HepG2 (cell line): ENCODE results near the gene RBBP5. TPM values are rescaled to one million over a fixed set of nuclear protein-coding genes. Genes with fewer than 3 reads are reported as not detected.

Experiments used
- ATAC-seq: fragments of 200-7000 bp; cut with Tn5 transposase; 3 replicates; pipeline ENCODE4 v1.9.1; 2020; ENCODE audit warnings: mild to moderate bottlenecking, moderate library complexity
- BruUV-seq: library from RNA; stranded (reverse); fragments of 400-500 nt; replicated peaks from 2 replicates; lab custom pipeline; 2021; lab: Mats Ljungman, UMichigan
- CTCF ChIA-PET: fragments of 300-600 bp; formaldehyde crosslinking; extraction: SDS; loops from one replicate; lab custom pipeline; 2021; ENCODE audit warnings: low total read pairs, inconsistent platforms, low intra/inter-chr PET ratio; lab: Yijun Ruan, JAX
- POLR2A ChIA-PET: fragments of 350-600 bp; sonication (Branson Sonifier 250); formaldehyde crosslinking; loops from one replicate; lab custom pipeline; 2020; ENCODE audit warnings: antibody characterized with exemption, inconsistent platforms; lab: Yijun Ruan, JAX
- DNase-seq: peaks from one replicate; pipeline ENCODE4 v3.0.0-alpha.2; 2015; ENCODE audit warnings: low spot score
- FAIRE-seq: peaks from 3 replicates; lab custom pipeline; 2011; peaks lifted over from hg19 to GRCh38; lab: Jason Lieb, UNC
- H2AFZ ChIP-seq: one replicate; pipeline ENCODE4 v1.6.1; 2011; ENCODE audit warnings: low read length, inconsistent platforms
- H3K27ac ChIP-seq: fragments of 300-600 bp; 3 replicates; pipeline ENCODE4 v1.8.0; 2011; ENCODE audit warnings: mixed run types, mild to moderate bottlenecking, mixed read lengths, low read length, inconsistent platforms; ENCODE audit not compliant: insufficient read depth; ENCODE audit errors: extremely low read length
- H3K27me3 ChIP-seq, 2 experiments: fragments of 200-600 bp in 1 of 2; 2 replicates in 1 of 2; 3 replicates in 1 of 2; pipeline versions ENCODE4 v1.6.0 to v1.8.0; 2011; ENCODE audit warnings: low read length in 2 of 2, mild to moderate bottlenecking in 2 of 2, moderate library complexity in 2 of 2, inconsistent platforms in 1 of 2; ENCODE audit not compliant: insufficient read depth in 2 of 2, control insufficient read depth in 1 of 2
- H3K36me3 ChIP-seq, 2 experiments: fragments of 200-600 bp in 1 of 2; replicated peaks in 1 of 2; 2 replicates in 1 of 2; 3 replicates in 1 of 2; pipeline versions ENCODE4 v1.5.1 to v1.8.0; 2011; ENCODE audit warnings: low read length in 2 of 2, inconsistent platforms in 1 of 2; ENCODE audit not compliant: insufficient read depth in 2 of 2, control insufficient read depth in 1 of 2
- H3K4me1 ChIP-seq: 2 replicates; pipeline ENCODE4 v1.5.1; 2012; ENCODE audit warnings: low read length, inconsistent platforms; ENCODE audit not compliant: insufficient read depth
- H3K4me2 ChIP-seq: 2 replicates; pipeline ENCODE4 v1.6.0; 2011; ENCODE audit warnings: low read depth, low read length, inconsistent platforms
- H3K4me3 ChIP-seq, 3 experiments: fragments of 200-600 bp in 1 of 3; sonication (generic), shearing (Covaris generic) in 1 of 3; replicated peaks in 1 of 3; 2 replicates each; pipeline ENCODE4 v1.5.1; 2011 to 2016; ENCODE audit warnings: low read length in 3 of 3, inconsistent platforms in 2 of 3, low read depth in 2 of 3, mild to moderate bottlenecking in 2 of 3, control low read depth in 1 of 3, mixed read lengths in 1 of 3; ENCODE audit not compliant: insufficient read depth in 1 of 3
- H3K79me2 ChIP-seq: one replicate; pipeline ENCODE4 v1.6.1; 2011; ENCODE audit warnings: low read length, inconsistent platforms; ENCODE audit not compliant: insufficient read depth
- H3K9ac ChIP-seq: 2 replicates; pipeline ENCODE4 v1.6.0; 2011; ENCODE audit warnings: mild to moderate bottlenecking, low read depth, low read length, inconsistent platforms; ENCODE audit not compliant: insufficient read depth
- H3K9me3 ChIP-seq: 2 replicates; pipeline ENCODE4 v1.5.1; 2012; ENCODE audit warnings: mild to moderate bottlenecking, low read length
- H4K20me1 ChIP-seq: 2 replicates; pipeline ENCODE4 v1.6.0; 2011; ENCODE audit warnings: inconsistent platforms, mild to moderate bottlenecking, low read length, moderate library complexity; ENCODE audit not compliant: insufficient read depth
- BORCS8-MEF2B ChIP-seq: sonication (generic); formaldehyde crosslinking; IDR thresholded peaks from 2 replicates; pipeline ENCODE4 v1.8.0; 2022; ENCODE audit warnings: mild to moderate bottlenecking, missing genetic modification reagents
- CBX5 ChIP-seq: sonication (generic); formaldehyde crosslinking; IDR thresholded peaks from 2 replicates; pipeline ENCODE4 v1.4.0; 2020; ENCODE audit warnings: missing genetic modification reagents, borderline replicate concordance
- ELK4 ChIP-seq: sonication (generic); formaldehyde crosslinking; IDR thresholded peaks from 2 replicates; pipeline ENCODE4 v1.9.0; 2021; ENCODE audit warnings: missing genetic modification reagents, borderline replicate concordance
- ETV5 ChIP-seq: IDR thresholded peaks from 2 replicates; pipeline ENCODE4 v1.6.1; 2018; ENCODE audit warnings: missing biosample characterization, missing genetic modification reagents, inconsistent platforms, borderline replicate concordance
- IRX3 ChIP-seq: sonication (generic); formaldehyde crosslinking; IDR thresholded peaks from 2 replicates; pipeline ENCODE4 v1.8.1; 2023; ENCODE audit warnings: mild to moderate bottlenecking, low read depth, missing genetic modification reagents, borderline replicate concordance
- KLF9 ChIP-seq: IDR thresholded peaks from 2 replicates; pipeline ENCODE4 v1.6.1; 2016; ENCODE audit warnings: low read depth
- MAZ ChIP-seq, 2 experiments: sonication (generic) in 1 of 2; formaldehyde crosslinking in 1 of 2; IDR thresholded peaks; 2 replicates each; pipeline versions ENCODE4 v1.5.0 to v1.6.1; 2012 to 2020; ENCODE audit warnings: low read depth in 2 of 2, mild to moderate bottlenecking in 2 of 2, borderline replicate concordance in 1 of 2, improper control_type of control experiment in 1 of 2, low read length in 1 of 2, missing genetic modification reagents in 1 of 2, moderate library complexity in 1 of 2
- RAD21 ChIP-seq: fragments of 450-650 bp; formaldehyde crosslinking; IDR thresholded peaks from 2 replicates; pipeline ENCODE4 v1.5.0; 2020; ENCODE audit warnings: mild to moderate bottlenecking
- REPIN1 ChIP-seq: sonication (generic); formaldehyde crosslinking; IDR thresholded peaks from 2 replicates; pipeline ENCODE4 v1.8.0; 2022; ENCODE audit warnings: missing genetic modification reagents, low read depth, mild to moderate bottlenecking, borderline replicate concordance
- SMC3 ChIP-seq: IDR thresholded peaks from 2 replicates; pipeline ENCODE4 v1.6.1; 2011; ENCODE audit warnings: low read length, improper control_type of control experiment
- SP5 ChIP-seq: IDR thresholded peaks from 2 replicates; pipeline ENCODE4 v1.6.1; 2016; ENCODE audit warnings: low read depth, borderline replicate concordance
- STAG1 ChIP-seq: sonication (generic); formaldehyde crosslinking; IDR thresholded peaks from 2 replicates; pipeline ENCODE4 v1.4.0; 2020; ENCODE audit warnings: missing genetic modification reagents
- XRCC5 ChIP-seq: fragments of 200-400 bp; formaldehyde crosslinking; optimal IDR thresholded peaks from 2 replicates; pipeline ENCODE3; 2017; ENCODE audit warnings: mild to moderate bottlenecking, low read length
- ZNF124 ChIP-seq: sonication (generic); formaldehyde crosslinking; IDR thresholded peaks from 2 replicates; pipeline ENCODE4 v1.4.0; 2020; ENCODE audit warnings: missing genetic modification reagents
- ZNF333 ChIP-seq: sonication (generic); formaldehyde crosslinking; IDR thresholded peaks from 2 replicates; pipeline ENCODE4 v1.4.0; 2020; ENCODE audit warnings: mild to moderate bottlenecking, missing genetic modification reagents, borderline replicate concordance
- ZNF543 ChIP-seq: sonication (generic); formaldehyde crosslinking; IDR thresholded peaks from 2 replicates; pipeline ENCODE4 v1.4.0; 2020; ENCODE audit warnings: mild to moderate bottlenecking, missing genetic modification reagents
- WGBS: methylation state at CpG from one replicate; pipeline ENCODE4 v1.1.6; 2017; ENCODE audit warnings: low lambda C conversion rate; 5-methylcytosine and 5-hydroxymethylcytosine counted together
- in situ Hi-C: cut with HindIII; loops from 2 replicates; pipeline ENCODE4 v1.10.0; 2017; ENCODE audit warnings: low pct_unique_long_range_greater_than_20kb; ENCODE audit not compliant: extremely low pct_ligation_motif_present
- intact Hi-C: fragments of 100-400 bp; cut with micrococcal nuclease; formaldehyde crosslinking; loops from one replicate; pipeline ENCODE4 v1.10.0; 2022; ENCODE audit not compliant: unreplicated experiment
- polyA plus RNA-seq, 8 experiments: library from polyadenylated mRNA; depleted of rRNA in 3 of 8; stranded (reverse) in 7 of 8; unstranded in 1 of 8; fragments of >200 nt; fragmentation: Illumina TruSeq in 4 of 8; extraction: Trizol in 4 of 8; gene quantifications; 2 replicates each; pipeline versions ENCODE4 v1.2.1 to v1.2.3, GENCODE V29; 2011 to 2016; ENCODE audit warnings: low read depth in 4 of 8, missing spikeins in 1 of 8, mixed read lengths in 1 of 8; ENCODE audit not compliant: insufficient read depth in 1 of 8
- total RNA-seq, 5 experiments: library from RNA; depleted of rRNA; stranded (reverse); fragments of >200 nt; fragmentation: Illumina TruSeq; extraction: Trizol; gene quantifications; 2 replicates each; pipeline ENCODE4 v1.2.3, GENCODE V29; 2016; ENCODE audit warnings: low read depth in 1 of 5
- TF ChIP-seq, protein P1 (sequence below): sonication (generic); formaldehyde crosslinking; IDR thresholded peaks from 2 replicates; pipeline ENCODE4 v1.5.0; 2020; ENCODE audit warnings: mild to moderate bottlenecking, missing genetic modification reagents, moderate library complexity

RBBP5 gene
- total and polyA plus RNA-seq, 2 of the 13 experiments (the other 11 are each of a cell fraction or from before 2014, with no cell fraction given): 6.6 to 17.1 TPM

- no peaks in the 10 kb centered on the region for H3K79me2 ChIP-seq
- no peaks in the 10 kb centered on the region for H3K9me3 ChIP-seq
- no peak overlapping the region for H2AFZ ChIP-seq
- H3K27me3 ChIP-seq: peaks cover 1 to 43% of the 10 kb centered on the region in 2 experiments; a peak in 3 of 5 replicates
- in situ Hi-C loops (loop anchor here (5.0 to 10.0 kb wide), 2 partner anchors 84 to 193 kb away; no protein-coding TSS in a partner anchor), intact Hi-C loops (loop anchor here (1.0 to 2.0 kb wide), 2 partner anchors 72 to 195 kb away; no protein-coding TSS in a partner anchor)
- no peaks in the 10 kb centered on the region for H4K20me1 ChIP-seq
- WGBS: 29% methylated on average over 9 of the region's 13 CpGs
- no peak overlapping the region for H3K4me3 ChIP-seq
- ChIA-PET CTCF (interaction anchor here (1.0 to 4.2 kb wide), 3 partner anchors 73 to 86 kb away, joined by 3 to 41 read pairs (median 14); no protein-coding TSS in a partner anchor), POLR2A (no interaction called here)
- no peak overlapping the region for H3K9ac ChIP-seq
- H3K4me1 ChIP-seq: no peaks in the 10 kb centered on the region
- no peaks in the 10 kb centered on the region for H3K36me3 ChIP-seq
- peak; percentile 68 for ATAC-seq
- H3K4me2 ChIP-seq: no peak overlapping the region
- TF ChIP-seq MAZ (IDR thresholded peaks at IDR 0.05; ENCODE audit: borderline replicate concordance, low read depth, low read length) (peak; percentile 80; the same call in 1 of the 2 replicates), MAZ (CRISPR knock-in tag; IDR thresholded peaks at IDR 0.05; ENCODE audit: low read depth) (no peak), XRCC5 (peak; percentile 54), SMC3 (peak; percentile 92), IRX3 (no peak), ZNF543 (CRISPR knock-in tag) (no peak), BORCS8-MEF2B (0 out of 2 replicates have a peak, but pooled peaks have one; percentile 25), RAD21 (CRISPR knock-in tag) (peak; percentile 77), KLF9 (CRISPR knock-in tag) (no peak), ETV5 (CRISPR knock-in tag) (peak; percentile 19; the same call in 1 of the 2 replicates), ZNF333 (no peak), CBX5 (CRISPR knock-in tag) (no peak), STAG1 (CRISPR knock-in tag) (peak; percentile 80), ZNF124 (CRISPR knock-in tag) (no peak), REPIN1 (CRISPR knock-in tag) (0 out of 2 replicates have a peak, but pooled peaks have one; percentile 27), SP5 (CRISPR knock-in tag) (no peak), ELK4 (CRISPR knock-in tag) (no peak)
- TF ChIP-seq, protein P1, sequence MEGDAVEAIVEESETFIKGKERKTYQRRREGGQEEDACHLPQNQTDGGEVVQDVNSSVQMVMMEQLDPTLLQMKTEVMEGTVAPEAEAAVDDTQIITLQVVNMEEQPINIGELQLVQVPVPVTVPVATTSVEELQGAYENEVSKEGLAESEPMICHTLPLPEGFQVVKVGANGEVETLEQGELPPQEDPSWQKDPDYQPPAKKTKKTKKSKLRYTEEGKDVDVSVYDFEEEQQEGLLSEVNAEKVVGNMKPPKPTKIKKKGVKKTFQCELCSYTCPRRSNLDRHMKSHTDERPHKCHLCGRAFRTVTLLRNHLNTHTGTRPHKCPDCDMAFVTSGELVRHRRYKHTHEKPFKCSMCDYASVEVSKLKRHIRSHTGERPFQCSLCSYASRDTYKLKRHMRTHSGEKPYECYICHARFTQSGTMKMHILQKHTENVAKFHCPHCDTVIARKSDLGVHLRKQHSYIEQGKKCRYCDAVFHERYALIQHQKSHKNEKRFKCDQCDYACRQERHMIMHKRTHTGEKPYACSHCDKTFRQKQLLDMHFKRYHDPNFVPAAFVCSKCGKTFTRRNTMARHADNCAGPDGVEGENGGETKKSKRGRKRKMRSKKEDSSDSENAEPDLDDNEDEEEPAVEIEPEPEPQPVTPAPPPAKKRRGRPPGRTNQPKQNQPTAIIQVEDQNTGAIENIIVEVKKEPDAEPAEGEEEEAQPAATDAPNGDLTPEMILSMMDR (CRISPR knock-in tag): peak; percentile 87
- FAIRE-seq: peak; percentile 52
- H3K27ac ChIP-seq: no peak overlapping the region
- no TSS peak for BruUV-seq
- peak; percentile 49 for DNase-seq
Observed at GRCh38 chr1:205061665-205062069, 60.1 kb downstream of the RBBP5 start.
